GM12878 (cell line): ENCODE results near the gene TMEM208.

Experiments used
- CTCF ChIP-seq, 3 experiments: IDR thresholded peaks in 2 of 3; conservative IDR thresholded peaks in 1 of 3; 2 replicates each; pipeline ENCODE4 v1.5.1; 2011; ENCODE audit warnings: low read depth in 3 of 3, low read length in 3 of 3, mild to moderate bottlenecking in 3 of 3, control low read depth in 2 of 3, moderate library complexity in 2 of 3, inconsistent platforms in 1 of 3, mixed read lengths in 1 of 3; ENCODE audit not compliant: control insufficient read depth in 2 of 3, insufficient read depth in 1 of 3; ENCODE audit errors: extremely low read depth in 1 of 3
- EZH2 ChIP-seq: IDR thresholded peaks from 2 replicates; pipeline ENCODE4 v1.6.1; 2012; ENCODE audit warnings: low read depth, mild to moderate bottlenecking, control low read depth, inconsistent platforms, low read length, borderline replicate concordance; ENCODE audit not compliant: control insufficient read depth
- REST ChIP-seq: IDR thresholded peaks from 2 replicates; pipeline ENCODE4 v1.6.1; 2012; ENCODE audit warnings: mild to moderate bottlenecking, low read depth, low read length
- RUNX3 ChIP-seq: IDR thresholded peaks from 2 replicates; pipeline ENCODE4 v1.6.1; 2012; ENCODE audit warnings: low read length, inconsistent platforms
- SPI1 ChIP-seq: IDR thresholded peaks from 2 replicates; pipeline ENCODE4 v1.6.1; 2011; ENCODE audit warnings: low read depth, mild to moderate bottlenecking, low read length, moderate library complexity, borderline replicate concordance; ENCODE audit not compliant: insufficient read depth

GRCh38 chr16:67216612-67217490 lies 10.1 kb upstream of the TMEM208 start:
- TF ChIP-seq SPI1 (no peak), REST (no peak), EZH2 (no peak), CTCF (IDR thresholded peaks at IDR 0.05 in 2 of 3, conservative IDR thresholded peaks at IDR 0.05 in 1 of 3; ENCODE audit: control insufficient read depth in 2 of 3, extremely low read depth in 1 of 3, insufficient read depth in 1 of 3, low read depth in 3 of 3, low read length in 3 of 3) (no peak), RUNX3 (no peak)
